ENCODE measurements around the gene KRT4.

Gene KRT4

GRCh38 chr12:52791271-52792184, 22.4 kb downstream of the KRT4 start:
- DNase-seq = no peak

- no peak for DNase-seq
These were observed 23.3 kb downstream of the KRT4 start for GRCh38 chr12:52790427-52791270.

DNA sequence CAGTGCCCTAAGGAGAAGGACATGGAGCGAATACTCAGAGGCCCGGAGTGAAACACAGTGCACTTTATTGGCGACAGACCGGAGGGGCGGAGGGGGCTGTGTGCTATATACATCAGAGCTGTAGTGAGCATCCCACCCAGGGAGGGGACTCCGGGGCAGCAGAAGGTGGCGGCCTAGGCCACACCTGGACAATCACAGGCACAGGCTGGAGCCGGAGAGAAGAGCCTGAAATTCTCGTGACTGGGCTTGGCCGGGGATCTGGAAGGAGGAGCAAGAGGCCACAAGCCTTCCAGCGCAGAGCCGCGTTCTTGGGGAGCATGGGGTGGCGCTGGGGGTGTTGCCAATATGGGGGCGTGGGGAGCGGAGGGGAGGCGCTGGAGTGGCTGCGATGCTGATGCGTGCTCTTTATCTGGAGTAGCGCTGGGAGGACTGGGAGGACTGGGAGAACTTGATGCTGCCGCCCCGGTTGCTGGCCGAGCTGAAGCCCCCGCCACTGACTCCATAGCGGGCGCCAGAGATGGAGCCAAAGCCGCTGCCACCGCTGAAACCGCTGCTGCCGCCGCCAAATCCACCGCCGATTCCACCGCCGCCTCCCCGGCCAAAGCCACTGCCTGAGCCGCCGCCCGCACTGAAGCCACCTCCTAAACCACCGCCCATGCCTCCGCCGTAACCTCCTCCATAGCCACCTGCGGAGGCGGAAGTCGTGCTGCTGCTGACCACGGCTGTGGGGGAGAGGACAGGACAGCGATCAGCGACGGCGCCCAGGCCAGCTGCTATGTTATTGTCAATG, 24.1 kb downstream of the KRT4 start:
- DNase-seq = no peak

DNA sequence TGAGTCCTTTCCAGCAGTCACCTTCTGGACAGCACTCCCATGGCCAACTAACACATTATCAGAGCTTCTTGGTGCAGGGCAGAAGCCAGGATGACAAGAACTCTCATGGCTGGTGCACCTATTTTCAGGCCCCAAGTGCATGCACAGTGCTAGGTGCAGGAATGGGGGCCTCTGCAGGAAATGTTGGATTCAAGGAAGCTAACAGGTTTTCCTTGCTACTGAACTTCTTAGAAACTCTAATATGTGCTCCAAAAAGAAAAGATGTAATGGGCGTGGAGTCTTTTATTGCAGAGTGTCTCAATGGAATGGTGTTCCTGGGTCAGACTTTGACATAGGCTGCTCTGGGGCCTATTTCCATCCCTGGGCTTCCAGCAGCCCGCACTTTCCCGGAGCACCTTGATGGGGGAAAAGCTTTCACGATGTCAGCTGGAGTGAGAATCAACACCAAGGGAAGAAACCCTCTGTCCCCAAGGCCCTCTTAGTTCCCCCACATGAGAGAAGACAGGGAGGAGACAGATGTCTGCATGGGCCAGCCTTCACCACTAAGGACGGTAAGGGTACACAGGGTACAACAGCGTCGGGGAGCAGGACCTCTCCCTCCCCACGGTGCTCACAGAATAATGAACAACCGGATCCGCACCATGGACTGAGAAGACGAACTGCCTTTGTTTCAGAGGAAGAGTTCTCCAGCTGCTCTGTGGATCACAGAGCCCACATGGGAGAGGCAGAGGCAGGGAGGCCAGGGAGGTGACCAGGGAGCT, 24.9 kb downstream of the KRT4 start:
- DNase-seq = no peak

GRCh38 chr12:52788192-52788875, 25.6 kb downstream of the KRT4 start:
- no peak for DNase-seq

DNA sequence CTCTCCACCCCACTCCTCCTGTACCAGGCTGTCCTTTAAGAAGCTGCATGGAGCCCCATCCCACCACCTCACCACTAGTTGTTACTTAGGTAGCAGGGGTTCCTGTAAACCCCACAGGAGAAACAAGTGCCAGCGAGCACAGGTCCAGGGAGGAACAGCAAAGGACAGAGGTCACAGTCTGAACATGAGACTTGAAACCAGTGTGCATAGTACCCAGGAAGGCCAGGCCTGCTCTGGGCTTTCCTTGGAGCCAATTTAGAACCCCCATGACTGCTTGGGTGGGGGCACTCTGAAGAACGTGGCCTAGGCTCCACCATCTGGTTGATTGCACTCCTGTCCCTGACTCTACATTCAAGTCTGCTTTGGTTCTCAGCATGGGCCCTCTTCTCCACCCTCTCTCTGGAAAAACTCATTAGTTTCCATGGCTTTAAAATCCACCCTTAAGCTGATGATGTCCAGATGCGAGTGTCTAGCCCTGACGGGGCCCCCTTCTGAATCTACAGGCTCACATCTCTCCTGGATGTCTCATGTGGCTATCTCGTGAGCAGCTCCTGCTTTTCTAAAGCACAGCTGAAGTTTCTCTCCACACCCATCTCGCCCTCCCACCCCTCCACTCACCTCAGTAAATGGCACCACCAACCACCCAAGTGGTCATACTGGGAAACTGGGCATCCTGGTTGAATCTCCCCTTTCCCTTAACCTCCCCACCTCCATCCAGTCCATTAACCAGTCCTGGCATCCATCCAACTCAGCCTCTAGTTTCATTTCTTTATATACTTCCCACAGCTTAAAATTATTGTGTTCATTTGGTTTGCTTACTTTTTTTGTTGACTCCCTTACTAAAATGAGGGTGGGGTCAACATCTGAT, 26.4 kb downstream of the KRT4 start:
- no peak for DNase-seq

DNA sequence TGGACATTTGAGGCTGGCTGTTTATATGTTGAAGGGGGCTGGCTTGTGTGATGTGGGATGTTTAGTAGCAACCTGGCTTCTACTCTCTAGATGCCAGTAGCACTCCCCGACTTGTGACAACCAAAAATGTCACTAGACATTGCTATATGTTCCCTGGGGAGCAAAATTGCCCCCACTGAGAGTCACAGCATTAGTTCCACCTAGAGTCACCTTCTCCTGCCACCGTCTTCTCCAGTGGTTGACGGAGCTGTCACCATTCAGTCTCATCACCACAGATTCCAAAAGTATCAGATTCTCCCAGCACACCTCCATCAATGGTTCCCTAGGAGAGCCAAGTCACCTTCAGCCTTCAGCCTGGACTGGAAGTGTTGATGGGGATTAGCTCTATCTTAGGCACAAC, 29.0 kb downstream of the KRT4 start:
- DNase-seq = no peak

DNA sequence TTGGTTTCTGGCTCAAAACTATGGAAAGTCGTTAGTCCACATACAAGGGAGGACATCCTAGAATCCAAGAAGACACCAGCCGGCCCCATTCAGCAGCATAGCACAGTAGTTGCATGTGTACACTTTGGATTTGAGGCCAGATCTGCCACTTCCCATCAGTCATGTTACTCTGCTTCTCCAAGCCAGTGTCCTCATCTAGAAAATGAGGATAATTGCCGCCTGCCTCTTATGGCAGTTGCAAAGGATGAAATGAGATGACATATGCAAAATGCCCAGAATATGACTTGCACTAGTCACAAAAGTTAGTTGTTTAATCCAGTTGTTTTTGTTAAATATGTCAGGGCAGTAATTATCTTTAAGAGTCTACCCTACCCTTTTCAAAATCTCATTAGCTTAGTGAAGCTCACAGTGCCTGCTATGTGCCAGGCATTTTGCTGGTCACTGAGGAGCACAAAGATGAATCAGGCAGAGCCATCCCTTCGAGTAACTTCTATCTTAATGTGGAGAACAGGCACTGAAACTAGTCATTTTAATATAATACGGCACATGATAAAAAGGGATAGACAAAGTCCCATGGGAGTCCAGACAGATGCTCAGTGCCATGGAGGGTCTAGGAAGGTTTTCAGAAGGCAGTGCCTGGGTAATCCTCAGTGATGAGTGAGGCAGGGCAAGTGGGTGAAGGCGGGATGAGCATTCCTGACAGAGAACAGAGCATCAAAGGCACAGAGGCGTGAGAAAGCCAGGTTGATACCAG, 30.2 kb downstream of the KRT4 start:
- DNase-seq = no peak

GRCh38 chr12:52782502-52782901, 31.4 kb downstream of the KRT4 start:
- DNase-seq = no peak

DNA sequence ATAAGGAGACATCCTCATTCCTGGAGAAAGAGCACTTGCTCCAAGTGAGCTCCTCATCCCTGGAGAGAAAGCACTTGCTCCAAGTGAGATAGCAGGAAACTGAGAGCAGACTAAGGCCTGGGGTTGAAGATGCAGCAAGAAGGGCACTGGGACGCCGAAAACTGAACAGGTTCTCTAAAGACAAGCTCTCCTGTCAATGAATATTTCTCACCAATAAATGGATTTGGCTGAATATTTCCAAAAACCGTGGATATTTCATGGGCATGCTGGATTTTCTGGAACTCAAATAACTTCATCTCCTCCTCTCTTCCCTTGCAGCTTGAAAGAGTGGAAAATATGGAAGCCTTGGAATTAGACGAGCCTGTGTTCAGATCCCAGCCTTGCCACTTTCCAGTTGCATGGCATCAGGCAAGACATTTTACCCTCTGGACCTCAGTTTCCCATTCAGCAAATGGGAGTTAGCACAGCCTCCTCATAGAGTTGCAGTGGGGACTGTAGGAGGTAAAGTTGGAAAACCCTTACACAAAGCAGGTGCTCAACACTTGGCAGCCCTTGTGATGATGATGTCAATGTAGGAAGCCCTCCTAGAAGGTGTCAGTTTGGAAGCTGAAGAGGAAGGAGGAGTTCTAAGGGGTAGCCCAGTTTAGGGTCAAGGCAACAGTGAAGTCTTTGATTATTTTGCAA, 32.4 kb downstream of the KRT4 start:
- DNase-seq = no peak

DNA sequence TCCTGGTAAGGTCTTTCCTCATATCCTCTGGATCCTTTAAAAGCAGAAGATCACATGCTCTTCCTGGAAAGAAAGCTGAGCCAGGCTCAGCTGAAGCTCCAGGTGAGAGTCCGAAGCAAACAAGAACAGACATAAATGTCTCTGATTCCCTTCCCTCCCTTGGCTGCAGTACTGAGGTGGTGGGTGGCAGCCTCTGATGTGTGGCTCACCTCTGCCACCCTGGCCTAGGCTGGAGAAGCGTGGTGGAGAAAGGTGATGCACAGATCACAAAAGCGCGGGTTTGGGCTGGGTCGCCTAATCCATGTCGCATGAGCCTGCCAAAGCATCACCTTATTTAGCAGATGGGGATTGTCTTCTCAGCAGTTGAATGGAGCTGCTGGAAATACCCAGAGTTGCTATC, 34.0 kb downstream of the KRT4 start:
- no peak for DNase-seq

- no peak for DNase-seq
These were observed 35.1 kb downstream of the KRT4 start for GRCh38 chr12:52778833-52779232.

DNA sequence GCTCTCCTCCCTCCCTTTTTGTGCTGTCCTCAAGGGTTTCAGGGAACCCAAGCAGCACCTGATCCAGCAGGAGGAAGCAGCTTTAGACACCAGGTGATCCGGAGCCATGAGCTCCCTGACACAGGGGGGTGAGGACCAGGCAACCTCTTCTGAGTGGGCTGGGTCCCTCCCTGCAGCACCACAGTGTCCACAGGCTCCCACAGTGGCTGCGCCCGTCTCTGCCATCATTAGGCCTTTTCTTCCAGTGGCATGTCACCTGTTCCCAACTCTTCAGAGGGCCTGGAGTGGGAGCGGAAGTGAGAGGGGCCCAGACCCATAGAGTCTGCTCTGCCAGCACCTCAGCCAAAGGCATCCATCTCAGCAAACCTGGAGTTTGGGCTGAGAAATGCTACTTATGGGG, 36.4 kb downstream of the KRT4 start:
- no peak for DNase-seq

DNA sequence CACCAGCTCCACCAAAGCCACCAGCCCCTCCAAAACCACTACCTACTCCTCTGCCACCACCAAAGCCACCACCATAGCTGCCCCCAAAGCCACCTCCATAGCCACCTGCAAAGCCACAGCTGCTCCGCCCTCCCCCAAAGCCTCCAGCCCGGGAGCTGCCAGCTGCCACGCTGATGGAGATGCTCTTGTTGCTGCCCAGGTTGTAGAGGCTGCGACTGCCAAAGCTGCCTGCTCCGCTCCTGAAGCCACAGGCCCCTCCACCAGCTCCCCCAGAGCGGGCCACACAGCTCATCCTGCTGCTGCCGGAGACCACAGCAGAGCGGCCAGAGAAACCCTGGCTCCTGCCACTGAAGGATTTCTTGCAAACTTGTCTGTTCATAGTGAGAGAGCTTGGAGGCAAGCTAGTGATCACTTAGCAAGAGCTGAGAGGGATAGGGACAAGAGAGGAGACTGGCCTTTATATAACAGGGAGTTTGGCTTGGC, 37.0 kb downstream of the KRT4 start, which contains the start of gene KRT76:
Gene KRT76 (minus strand): TSS at position 433 of the 483 bp plus-strand sequence. CDS start 54 bp downstream, at position 379.
- no peak for DNase-seq

GRCh38 chr12:52776435-52776834, 37.5 kb downstream of the KRT4 start:
- no peak for DNase-seq

GRCh38 chr12:52774629-52775250, 39.2 kb downstream of the KRT4 start:
- no peak for DNase-seq

DNA sequence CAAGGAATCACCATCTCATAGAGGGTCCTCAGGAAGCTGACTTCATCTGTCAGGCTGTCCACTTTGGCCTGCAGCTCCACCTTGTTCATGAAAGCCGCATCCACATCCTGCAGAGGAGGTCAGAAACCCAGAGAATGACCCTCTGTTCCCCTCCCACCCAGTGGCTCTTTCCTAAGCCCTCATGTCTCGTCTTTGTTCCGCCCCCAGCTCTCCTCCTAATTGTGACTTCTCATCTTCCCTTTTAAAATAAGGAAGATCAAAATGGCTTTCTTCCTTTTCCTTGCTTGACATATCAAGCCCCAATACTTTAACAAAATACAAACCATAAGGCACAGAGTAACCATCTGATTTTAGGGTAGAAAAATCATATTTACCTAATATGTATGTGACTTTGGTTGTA, 41.1 kb downstream of the KRT4 start:
- DNase-seq = no peak

DNA sequence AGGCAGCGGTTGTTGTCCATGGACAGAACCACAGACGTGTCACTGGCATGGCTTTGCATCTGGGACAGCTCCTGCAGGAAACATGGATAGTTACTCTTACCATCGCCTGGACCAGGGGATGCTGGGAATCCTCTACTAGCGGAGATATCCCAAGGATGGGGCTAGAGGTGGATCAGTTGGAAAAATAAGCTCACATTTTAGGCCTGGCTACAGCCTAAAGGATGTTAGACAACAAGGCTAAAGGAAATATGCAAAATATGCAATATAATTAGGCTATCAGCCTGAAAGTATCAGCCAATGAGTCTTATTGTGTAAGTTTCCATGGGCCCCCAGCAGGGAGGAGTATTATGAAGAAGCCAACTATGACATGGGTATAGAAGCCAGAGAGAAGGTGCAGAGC, 41.7 kb downstream of the KRT4 start:
- no peak for DNase-seq

DNA sequence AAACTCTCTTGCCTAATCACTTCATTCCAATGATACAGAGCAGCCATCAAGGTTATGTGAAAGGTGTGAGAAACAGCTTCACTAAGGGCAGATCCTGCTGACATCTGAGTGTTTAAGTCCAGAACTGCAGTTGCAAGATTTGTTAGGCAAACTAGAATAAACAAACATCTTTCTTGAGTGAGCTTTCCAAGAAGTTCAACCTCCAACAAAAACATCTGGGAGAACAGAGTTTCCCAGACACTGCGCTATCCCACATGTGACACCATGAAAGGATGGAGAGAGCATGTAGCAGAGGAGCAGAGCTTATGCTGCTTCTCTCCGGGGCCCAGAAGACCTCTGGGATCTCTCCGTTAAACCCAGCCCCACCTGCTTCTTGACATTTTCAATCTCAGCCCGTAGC, 42.4 kb downstream of the KRT4 start:
- DNase-seq = no peak

Measured in stimulated activated CD4-positive, alpha-beta T cell treated with anti-CD3 and anti-CD28 coated beads, Interleukin-4, amount 100 ng/mL, for 4 hours (primary cell).